ENCODE results near the gene DNAH6.

DNAH6 gene

DNA sequence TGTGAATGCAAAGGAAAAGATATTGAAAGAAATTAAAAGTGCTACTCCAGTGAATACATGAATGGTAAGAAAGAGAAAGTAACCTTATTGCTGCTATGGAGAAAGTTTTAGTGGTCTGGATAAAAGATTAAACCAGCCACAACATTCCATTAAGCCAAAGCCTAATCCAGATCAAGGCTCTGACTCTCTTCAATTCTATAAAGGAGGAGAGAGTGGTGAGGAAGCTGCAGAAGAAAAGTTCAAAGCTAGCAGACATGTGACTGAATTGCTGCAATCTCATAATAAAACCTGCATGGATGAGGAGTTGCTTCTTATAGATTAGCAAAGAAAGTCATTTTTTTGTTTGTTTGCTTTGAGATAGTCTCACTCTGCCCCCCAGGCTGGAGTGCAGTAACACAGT, 130.2 kb downstream of the DNAH6 start:
- Histone ChIP-seq H4K20me1 (ENCODE audit: insufficient read depth, low read length) (no peaks in the 10 kb centered on the region), H3F3A (ENCODE audit: insufficient read depth, low read length) (no peaks in the 10 kb centered on the region), H3K4me2 (ENCODE audit: low read length) (no peak overlapping the region), H3K79me2 (ENCODE audit: insufficient read depth, low read length) (no peaks in the 10 kb centered on the region), H3K4me3 (ENCODE audit: low read depth, low read length, poor library complexity, severe bottlenecking) (no peak overlapping the region), H3K9me3 (ENCODE audit: low read length) (no peaks in the 10 kb centered on the region), H3K9me2 (ENCODE audit: low read depth, low read length) (no peaks in the 10 kb centered on the region), H3K4me1 (ENCODE audit: insufficient read depth, low read length, severe bottlenecking) (no peaks in the 10 kb centered on the region), H3K36me3 (ENCODE audit: insufficient read depth, low read length) (no peaks in the 10 kb centered on the region), H2AFZ (ENCODE audit: low read length) (no peak overlapping the region), H3K27ac (ENCODE audit: low read depth, low read length, poor library complexity, severe bottlenecking) (no peak overlapping the region), H3K9ac (ENCODE audit: low read length) (no peak overlapping the region), H3K27me3 (ENCODE audit: insufficient read depth, low read length) (no peaks in the 10 kb centered on the region)
- TF ChIP-seq, protein P1, sequence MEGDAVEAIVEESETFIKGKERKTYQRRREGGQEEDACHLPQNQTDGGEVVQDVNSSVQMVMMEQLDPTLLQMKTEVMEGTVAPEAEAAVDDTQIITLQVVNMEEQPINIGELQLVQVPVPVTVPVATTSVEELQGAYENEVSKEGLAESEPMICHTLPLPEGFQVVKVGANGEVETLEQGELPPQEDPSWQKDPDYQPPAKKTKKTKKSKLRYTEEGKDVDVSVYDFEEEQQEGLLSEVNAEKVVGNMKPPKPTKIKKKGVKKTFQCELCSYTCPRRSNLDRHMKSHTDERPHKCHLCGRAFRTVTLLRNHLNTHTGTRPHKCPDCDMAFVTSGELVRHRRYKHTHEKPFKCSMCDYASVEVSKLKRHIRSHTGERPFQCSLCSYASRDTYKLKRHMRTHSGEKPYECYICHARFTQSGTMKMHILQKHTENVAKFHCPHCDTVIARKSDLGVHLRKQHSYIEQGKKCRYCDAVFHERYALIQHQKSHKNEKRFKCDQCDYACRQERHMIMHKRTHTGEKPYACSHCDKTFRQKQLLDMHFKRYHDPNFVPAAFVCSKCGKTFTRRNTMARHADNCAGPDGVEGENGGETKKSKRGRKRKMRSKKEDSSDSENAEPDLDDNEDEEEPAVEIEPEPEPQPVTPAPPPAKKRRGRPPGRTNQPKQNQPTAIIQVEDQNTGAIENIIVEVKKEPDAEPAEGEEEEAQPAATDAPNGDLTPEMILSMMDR (IDR thresholded peaks at IDR 0.05; ENCODE audit: low read length): no peak
- TF ChIP-seq EZH2 (IDR thresholded peaks at IDR 0.05; ENCODE audit: borderline replicate concordance, low read length): no peak

DNA sequence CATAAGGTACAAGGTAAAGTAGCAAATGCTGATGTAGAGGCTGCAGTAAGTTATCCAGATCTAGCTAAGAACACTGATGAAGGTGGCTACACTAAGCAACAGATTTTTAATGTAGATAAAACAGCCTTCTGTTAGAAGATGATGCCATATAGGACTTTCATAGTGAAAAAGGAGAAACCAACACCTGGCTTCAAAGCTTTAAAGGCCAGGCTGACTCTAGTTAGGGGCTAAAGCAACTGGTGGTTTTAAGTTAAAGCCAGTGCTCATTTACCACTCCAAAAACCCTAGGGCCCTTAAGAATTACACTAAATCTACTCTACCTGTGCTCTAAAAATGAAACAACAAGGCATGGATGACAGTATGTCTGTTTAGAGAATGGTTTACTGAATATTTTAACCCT, 131.0 kb downstream of the DNAH6 start:
- H4K20me1 ChIP-seq (ENCODE audit: insufficient read depth, low read length): no peaks in the 10 kb centered on the region
- no peaks in the 10 kb centered on the region for H3K4me1 ChIP-seq (ENCODE audit: insufficient read depth, low read length, severe bottlenecking)
- no peak overlapping the region for H3K4me3 ChIP-seq (ENCODE audit: low read depth, low read length, poor library complexity, severe bottlenecking)
- no peak for TF ChIP-seq EZH2 (IDR thresholded peaks at IDR 0.05; ENCODE audit: borderline replicate concordance, low read length)
- TF ChIP-seq, protein P1 (IDR thresholded peaks at IDR 0.05; ENCODE audit: low read length): no peak
- no peak overlapping the region for H3K27ac ChIP-seq (ENCODE audit: low read depth, low read length, poor library complexity, severe bottlenecking)
- H2AFZ ChIP-seq (ENCODE audit: low read length): no peak overlapping the region
- H3K9me2 ChIP-seq (ENCODE audit: low read depth, low read length): no peaks in the 10 kb centered on the region
- H3K9me3 ChIP-seq (ENCODE audit: low read length): no peaks in the 10 kb centered on the region
- H3K4me2 ChIP-seq (ENCODE audit: low read length): no peak overlapping the region
- no peaks in the 10 kb centered on the region for H3K27me3 ChIP-seq (ENCODE audit: insufficient read depth, low read length)
- no peaks in the 10 kb centered on the region for H3K79me2 ChIP-seq (ENCODE audit: insufficient read depth, low read length)
- H3K9ac ChIP-seq (ENCODE audit: low read length): no peak overlapping the region
- H3K36me3 ChIP-seq (ENCODE audit: insufficient read depth, low read length): no peaks in the 10 kb centered on the region
- H3F3A ChIP-seq (ENCODE audit: insufficient read depth, low read length): no peaks in the 10 kb centered on the region

GRCh38 chr2:84649058-84649457, 132.8 kb downstream of the DNAH6 start:
- H3K36me3 ChIP-seq (ENCODE audit: insufficient read depth, low read length): no peaks in the 10 kb centered on the region
- TF ChIP-seq, protein P1 (IDR thresholded peaks at IDR 0.05; ENCODE audit: low read length): no peak
- no peak for TF ChIP-seq EZH2 (IDR thresholded peaks at IDR 0.05; ENCODE audit: borderline replicate concordance, low read length)
- H2AFZ ChIP-seq (ENCODE audit: low read length): no peak overlapping the region
- H3K27me3 ChIP-seq (ENCODE audit: insufficient read depth, low read length): no peaks in the 10 kb centered on the region
- H3K4me2 ChIP-seq (ENCODE audit: low read length): no peak overlapping the region
- no peak overlapping the region for H3K27ac ChIP-seq (ENCODE audit: low read depth, low read length, poor library complexity, severe bottlenecking)
- H3K9me2 ChIP-seq (ENCODE audit: low read depth, low read length): no peaks in the 10 kb centered on the region
- no peak overlapping the region for H3K9ac ChIP-seq (ENCODE audit: low read length)
- H3K9me3 ChIP-seq (ENCODE audit: low read length): no peaks in the 10 kb centered on the region
- H4K20me1 ChIP-seq (ENCODE audit: insufficient read depth, low read length): no peaks in the 10 kb centered on the region
- no peaks in the 10 kb centered on the region for H3K79me2 ChIP-seq (ENCODE audit: insufficient read depth, low read length)
- H3K4me1 ChIP-seq (ENCODE audit: insufficient read depth, low read length, severe bottlenecking): no peaks in the 10 kb centered on the region
- no peak overlapping the region for H3K4me3 ChIP-seq (ENCODE audit: low read depth, low read length, poor library complexity, severe bottlenecking)
- H3F3A ChIP-seq (ENCODE audit: insufficient read depth, low read length): no peaks in the 10 kb centered on the region
